ENCODE measurements around the gene MYO9B. TPM values are rescaled to one million over a fixed set of nuclear protein-coding genes. Genes with fewer than 3 reads are reported as not detected.

Gene MYO9B
- total RNA-seq, 1 donor from 2014 or later: 69.4 TPM

- no peak for TF ChIP-seq CTCF (IDR thresholded peaks at IDR 0.05; ENCODE audit: insufficient read depth, low read length, poor library complexity, severe bottlenecking)
- no peak for DNase-seq (ENCODE audit: low read depth)
- peak overlapping the region; percentile 95 for H3K4me3 ChIP-seq (ENCODE audit: low read depth, low read length)
Observed at GRCh38 chr19:17243211-17243829, 167.7 kb downstream of the MYO9B start.

GRCh38 chr19:17243830-17244617, 168.4 kb downstream of the MYO9B start:
- no peak for DNase-seq (ENCODE audit: low read depth)

More at GRCh38 chr19:17243211-17243829, 167.7 kb downstream of the MYO9B start:
- no peaks in the 10 kb centered on the region for H3K36me3 ChIP-seq (ENCODE audit: control insufficient read depth, insufficient read depth, low read length)
- H3K27me3 ChIP-seq (ENCODE audit: control insufficient read depth, insufficient read depth, low read length): no peaks in the 10 kb centered on the region

GRCh38 chr19:17244618-17245534, 169.3 kb downstream of the MYO9B start:
- Histone ChIP-seq H3K36me3 (ENCODE audit: control insufficient read depth, insufficient read depth, low read length) (no peaks in the 10 kb centered on the region), H3K4me3 (ENCODE audit: low read depth, low read length) (peak overlapping the region; percentile 95), H3K27me3 (ENCODE audit: control insufficient read depth, insufficient read depth, low read length) (no peaks in the 10 kb centered on the region)
- TF ChIP-seq CTCF (IDR thresholded peaks at IDR 0.05; ENCODE audit: insufficient read depth, low read length, poor library complexity, severe bottlenecking): no peak
- no peak for DNase-seq (ENCODE audit: low read depth)

More at GRCh38 chr19:17243830-17244617, 168.4 kb downstream of the MYO9B start:
- Histone ChIP-seq H3K4me3 (ENCODE audit: low read depth, low read length) (peak overlapping the region; percentile 95), H3K36me3 (ENCODE audit: control insufficient read depth, insufficient read depth, low read length) (no peaks in the 10 kb centered on the region), H3K27me3 (ENCODE audit: control insufficient read depth, insufficient read depth, low read length) (no peaks in the 10 kb centered on the region)
- no peak for TF ChIP-seq CTCF (IDR thresholded peaks at IDR 0.05; ENCODE audit: insufficient read depth, low read length, poor library complexity, severe bottlenecking)

GRCh38 chr19:17245535-17245984, 170.0 kb downstream of the MYO9B start, which contains the start of gene NR2F6:
TSS of gene NR2F6 (minus strand) at chr19:17245919. CDS start at chr19:17245220, 699 bp downstream.
- no peak for TF ChIP-seq CTCF (IDR thresholded peaks at IDR 0.05; ENCODE audit: insufficient read depth, low read length, poor library complexity, severe bottlenecking)
- DNase-seq (ENCODE audit: low read depth): no peak
- Histone ChIP-seq H3K27me3 (ENCODE audit: control insufficient read depth, insufficient read depth, low read length) (no peaks in the 10 kb centered on the region), H3K36me3 (ENCODE audit: control insufficient read depth, insufficient read depth, low read length) (no peaks in the 10 kb centered on the region), H3K4me3 (ENCODE audit: low read depth, low read length) (peak within 1 kb of the TSS; percentile 95)

- Histone ChIP-seq H3K36me3 (ENCODE audit: control insufficient read depth, insufficient read depth, low read length) (no peaks in the 10 kb centered on the region), H3K27me3 (ENCODE audit: control insufficient read depth, insufficient read depth, low read length) (no peaks in the 10 kb centered on the region), H3K4me3 (ENCODE audit: low read depth, low read length) (no peak overlapping the region)
- TF ChIP-seq CTCF (IDR thresholded peaks at IDR 0.05; ENCODE audit: insufficient read depth, low read length, poor library complexity, severe bottlenecking): no peak
- no peak for DNase-seq (ENCODE audit: low read depth)
Observed at GRCh38 chr19:17246681-17247425, 171.3 kb downstream of the MYO9B start.
